GM18861 (cell line): ENCODE data around the gene ARHGAP28.
"Not testable (repeated sequence)": the region's sequence is repeated elsewhere in the genome, so short reads cannot be mapped to it uniquely, and the experiment has no call there.

Experiments
- ATAC-seq: cut with Tn5 transposase; IDR thresholded peaks from one replicate; pipeline ENCODE4 v1.9.1; 2021; ENCODE audit not compliant: unreplicated experiment

The ARHGAP28 gene

GRCh38 chr18:6814882-6815425 is 85.4 kb downstream of the ARHGAP28 start:
- no peak for ATAC-seq

DNA sequence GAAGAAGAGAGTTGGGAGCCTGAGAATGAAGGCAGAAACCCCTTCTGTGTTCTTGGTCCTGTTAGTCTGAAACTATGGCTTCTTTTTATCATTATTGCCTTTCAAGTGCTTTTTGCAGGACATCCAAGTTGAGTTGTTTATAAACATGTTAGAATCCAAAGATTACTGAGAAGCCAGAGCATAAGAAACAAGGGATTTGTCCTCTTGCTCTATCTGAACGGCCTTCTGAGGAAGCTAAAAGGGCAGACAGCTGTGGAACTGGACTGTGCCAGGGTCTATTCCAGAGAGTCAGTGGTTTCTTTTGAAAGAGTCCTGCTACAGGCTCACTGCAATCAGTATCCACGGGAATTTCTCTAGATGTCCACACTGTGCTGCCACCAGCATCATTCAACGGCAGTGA is 86.6 kb downstream of the ARHGAP28 start:
- no peak for ATAC-seq

- ATAC-seq, result no peak
Measured at GRCh38 chr18:6819332-6819731, 89.8 kb downstream of the ARHGAP28 start.

- no peak for ATAC-seq
Measured at GRCh38 chr18:6820314-6820713, 90.8 kb downstream of the ARHGAP28 start.

- no peak for ATAC-seq
Measured at GRCh38 chr18:6821356-6821755, 91.8 kb downstream of the ARHGAP28 start.

DNA sequence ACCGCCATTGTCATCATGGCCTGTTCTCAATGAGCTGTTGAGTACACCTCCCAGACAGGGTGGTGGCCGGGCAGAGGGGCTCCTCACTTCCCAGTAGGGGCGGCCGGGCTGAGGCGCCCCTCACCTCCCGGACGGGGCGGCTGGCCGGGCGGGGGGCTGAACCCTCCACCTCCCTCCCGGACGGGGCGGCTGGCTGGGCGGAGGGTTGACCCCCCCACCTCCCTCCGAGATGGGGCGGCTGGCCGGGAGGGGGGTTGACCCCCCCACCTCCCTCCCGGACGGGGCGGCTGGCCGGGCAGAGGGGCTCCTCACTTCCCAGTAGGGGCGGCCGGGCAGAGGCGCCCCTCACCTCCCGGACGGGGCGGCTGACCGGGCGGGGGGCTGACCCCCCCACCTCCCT is 97.6 kb downstream of the ARHGAP28 start:
- not testable (repeated sequence) for ATAC-seq

DNA sequence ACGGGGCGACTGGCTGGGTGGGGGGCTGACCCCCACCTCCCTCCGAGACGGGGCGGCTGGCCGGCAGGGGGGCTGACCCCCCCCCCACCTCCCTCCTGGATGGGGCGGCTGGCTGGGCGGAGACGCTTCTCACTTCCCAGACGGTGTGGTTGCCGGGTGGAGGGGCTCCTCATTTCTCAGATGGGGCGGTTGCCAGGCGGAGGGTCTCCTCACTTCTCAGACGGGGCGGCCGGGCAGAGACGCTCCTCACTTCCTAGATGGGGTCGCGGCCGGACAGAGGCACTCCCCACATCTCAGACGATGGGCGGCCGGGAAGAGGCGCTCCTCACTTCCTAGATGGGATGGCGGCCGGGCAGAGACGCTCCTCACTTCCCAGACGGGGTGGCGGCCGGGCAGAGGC is 98.0 kb downstream of the ARHGAP28 start:
- ATAC-seq, result not testable (repeated sequence)

GRCh38 chr18:6830916-6831315 is 101.4 kb downstream of the ARHGAP28 start:
- ATAC-seq, result no peak

DNA sequence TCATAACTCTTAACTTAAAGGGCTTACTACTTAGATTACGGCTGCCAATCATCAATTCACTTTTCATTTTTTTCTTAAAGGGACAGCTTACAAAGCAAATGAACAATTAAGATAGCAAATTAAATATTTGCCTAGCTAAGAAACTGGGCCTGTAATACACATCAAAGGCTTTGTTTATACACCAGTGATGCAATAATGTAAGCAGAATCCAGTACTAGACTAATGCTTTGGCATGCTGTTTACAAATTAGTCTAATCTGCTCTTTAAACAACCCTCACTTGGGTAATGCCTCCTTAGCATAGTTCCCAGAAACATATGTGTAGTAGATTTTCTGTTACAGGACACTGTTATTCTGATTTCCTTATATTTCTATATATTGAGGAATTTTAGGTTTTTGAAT is 105.8 kb downstream of the ARHGAP28 start:
- ATAC-seq, result no peak

GRCh38 chr18:6836331-6836730 is 106.8 kb downstream of the ARHGAP28 start:
- no peak for ATAC-seq

GRCh38 chr18:6837904-6838303 is 108.4 kb downstream of the ARHGAP28 start:
- ATAC-seq, result no peak

DNA sequence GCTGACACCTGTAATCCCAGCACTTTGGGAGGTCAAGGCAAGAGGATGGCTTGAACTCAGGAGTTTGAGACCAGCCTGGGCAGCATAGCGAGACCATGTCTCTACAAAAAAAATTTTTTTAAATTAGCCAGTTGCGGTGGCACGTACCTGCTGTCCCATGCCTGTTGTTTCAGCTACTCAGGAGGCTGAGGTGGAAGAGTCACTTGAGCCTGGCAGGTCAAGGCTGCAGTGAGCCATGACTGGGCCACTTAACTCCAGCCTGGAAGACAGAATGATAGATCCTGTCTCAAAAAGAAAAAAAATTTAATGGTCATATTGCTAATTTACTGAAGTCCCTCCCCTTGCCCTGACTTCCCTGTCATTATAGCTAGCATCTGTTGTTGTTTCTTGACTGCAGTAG is 112.6 kb downstream of the ARHGAP28 start:
- ATAC-seq, result no peak

GRCh38 chr18:6843308-6843707 is 113.8 kb downstream of the ARHGAP28 start:
- ATAC-seq, result no peak

- not testable (repeated sequence) for ATAC-seq
Measured at GRCh38 chr18:6845521-6845920, 116.0 kb downstream of the ARHGAP28 start.

GRCh38 chr18:6850396-6850795 is 120.9 kb downstream of the ARHGAP28 start:
- ATAC-seq, result no peak

DNA sequence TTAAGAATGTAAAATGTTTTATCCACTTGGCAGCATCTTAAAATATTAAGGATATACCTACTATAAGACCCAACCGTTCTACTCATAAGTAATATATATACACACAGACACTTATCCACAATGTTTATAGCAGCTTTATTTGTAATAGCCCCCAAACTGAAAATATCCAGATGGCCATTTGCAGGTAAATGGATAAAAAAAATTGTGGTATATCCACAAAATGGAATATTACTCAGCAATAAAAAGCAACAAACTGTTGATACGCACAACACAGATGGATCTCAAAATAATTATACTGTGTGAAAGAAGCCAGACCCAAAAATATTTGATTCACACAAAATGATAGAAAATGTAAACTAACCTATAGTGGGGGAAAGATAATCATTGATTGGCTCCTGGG is 122.0 kb downstream of the ARHGAP28 start:
- no peak for ATAC-seq

DNA sequence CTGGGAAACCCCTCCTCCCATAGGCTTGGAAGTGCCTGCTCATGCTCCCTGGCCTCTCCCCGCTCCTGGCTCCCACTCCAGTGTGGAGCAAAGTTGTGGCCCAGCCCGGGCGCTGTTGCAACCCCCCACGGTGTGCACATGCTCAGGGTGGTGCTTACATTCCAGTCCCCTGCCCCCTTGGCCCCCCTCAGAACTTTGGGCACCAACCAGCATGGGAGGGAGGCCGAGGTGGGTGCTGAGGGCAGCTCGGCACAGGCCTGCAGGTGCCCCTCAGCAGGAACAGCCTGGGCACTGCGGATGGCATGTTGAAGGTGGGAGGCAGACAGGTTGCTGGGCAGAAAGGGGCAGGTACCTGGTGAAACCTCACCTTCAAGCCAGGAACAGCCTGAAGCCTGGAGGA is 125.3 kb downstream of the ARHGAP28 start:
- no peak for ATAC-seq

DNA sequence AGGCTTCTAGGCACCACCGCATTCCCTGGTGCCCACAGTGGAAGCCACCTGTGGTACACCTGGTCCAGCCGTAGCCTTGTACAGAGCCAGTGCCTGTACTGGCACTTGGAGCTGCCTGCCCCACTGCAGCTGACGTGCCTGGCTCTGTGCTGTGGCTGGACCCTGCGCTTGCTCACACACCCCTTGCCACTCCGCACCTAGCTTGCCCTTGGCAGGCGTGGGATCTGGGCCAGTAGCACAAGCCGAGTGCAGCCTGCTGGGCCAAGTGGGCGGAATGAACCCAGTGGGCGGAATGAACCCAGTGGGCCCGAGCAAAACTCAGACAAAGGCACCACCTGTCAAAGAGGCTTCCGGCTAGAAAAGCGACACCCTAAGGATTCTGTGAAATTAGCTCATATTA is 126.3 kb downstream of the ARHGAP28 start:
- no peak for ATAC-seq

DNA sequence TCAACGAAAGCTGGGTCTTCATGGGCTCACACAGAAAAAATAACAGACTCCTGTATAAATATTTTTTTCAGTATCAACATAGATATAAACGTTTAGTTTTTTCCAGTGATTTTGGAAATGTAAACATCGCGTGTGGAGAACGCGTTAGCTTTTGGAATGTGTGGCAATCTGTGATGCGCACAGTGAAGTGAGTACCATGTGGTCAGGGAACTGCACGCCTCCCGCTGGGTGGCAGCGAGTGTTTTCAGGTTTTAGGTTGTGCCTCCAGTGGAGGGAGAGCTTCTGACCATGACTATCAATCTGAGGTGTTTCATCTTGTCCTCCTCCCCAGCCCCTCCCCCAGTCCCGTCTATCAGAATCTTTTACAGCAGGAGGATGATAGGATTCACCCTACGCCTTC is 127.8 kb downstream of the ARHGAP28 start:
- ATAC-seq, result no peak

DNA sequence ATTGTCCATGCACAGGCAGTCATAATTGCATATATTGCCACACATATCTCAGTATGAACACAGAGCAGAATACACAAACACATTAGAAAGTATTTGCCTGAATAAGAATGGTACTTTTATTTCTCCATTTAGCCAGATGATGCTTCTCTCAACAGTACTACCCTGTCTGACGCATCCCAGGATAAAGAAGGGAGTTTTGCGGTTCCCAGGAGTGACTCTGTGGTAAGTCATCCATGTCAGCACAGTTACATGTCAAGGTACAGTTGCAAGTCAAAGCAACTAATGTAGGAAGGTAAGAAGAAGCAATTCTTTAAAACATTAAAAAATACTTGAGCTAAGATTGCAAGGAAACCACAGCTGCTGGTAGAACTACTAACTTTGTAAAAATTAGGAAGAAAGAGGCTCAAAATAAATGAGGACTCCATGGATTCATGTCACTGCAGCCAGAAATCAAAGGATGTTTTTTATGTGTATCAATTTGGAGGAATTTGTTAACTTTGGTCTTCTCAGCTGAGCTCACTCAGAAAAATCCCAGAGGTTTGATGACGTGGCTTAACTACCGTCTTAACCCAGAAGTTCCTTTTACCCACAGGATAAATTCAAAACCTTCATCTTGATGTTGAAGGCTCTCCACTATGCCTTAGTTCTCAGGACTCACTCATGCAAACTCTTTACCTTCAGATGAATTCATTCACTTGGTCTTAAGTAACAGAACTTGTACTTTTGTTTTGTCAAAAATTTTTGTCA is 130.3 kb downstream of the ARHGAP28 start:
- ATAC-seq, result no peak

- no peak for ATAC-seq
Measured at GRCh38 chr18:6860804-6861448, 131.4 kb downstream of the ARHGAP28 start.

DNA sequence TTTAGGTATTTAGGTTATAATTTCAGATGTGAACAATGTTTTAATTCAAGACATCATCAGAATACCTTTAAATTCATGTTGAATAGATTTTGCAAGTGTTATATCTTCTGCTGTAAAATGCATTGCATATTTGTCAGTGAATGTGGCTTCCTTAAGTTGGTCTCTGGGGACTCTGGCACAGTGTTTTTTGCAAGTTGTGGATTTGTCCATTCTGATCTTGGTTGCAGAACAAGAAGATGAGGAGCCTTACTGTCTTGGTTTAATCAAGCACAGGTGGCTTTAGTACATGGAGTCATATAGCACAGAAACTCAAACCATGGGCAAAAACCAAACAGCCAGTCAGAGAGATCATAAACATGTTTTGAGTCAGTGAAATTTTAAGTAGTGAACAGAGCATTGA is 135.7 kb downstream of the ARHGAP28 start:
- no peak for ATAC-seq
